Mesenchymal stem cell (in vitro differentiated cells and primary cell): ENCODE results near the gene PLAC9.

ENCODE experiments used
- DNase-seq: peaks from one replicate; pipeline ENCODE4 v3.0.0-alpha.2; 2013
- H2AFZ ChIP-seq: one replicate; pipeline ENCODE4 v1.6.1; 2013; ENCODE audit warnings: low read depth, mild to moderate bottlenecking, control low read depth, inconsistent platforms, low read length, moderate library complexity
- H2AK5ac ChIP-seq: 2 replicates; pipeline ENCODE4 v1.6.1; 2013; ENCODE audit warnings: low read length, moderate library complexity, mild to moderate bottlenecking, inconsistent platforms; ENCODE audit not compliant: severe bottlenecking
- H2BK120ac ChIP-seq: one replicate; pipeline ENCODE4 v1.6.1; 2013; ENCODE audit warnings: low read depth, mild to moderate bottlenecking, inconsistent platforms, low read length, moderate library complexity
- H2BK12ac ChIP-seq, 2 experiments: one replicate each; pipeline ENCODE4 v1.6.1; 2013; ENCODE audit warnings: inconsistent platforms in 2 of 2, low read length in 2 of 2, mild to moderate bottlenecking in 2 of 2, moderate library complexity in 2 of 2, control low read depth in 1 of 2
- H2BK15ac ChIP-seq: one replicate; pipeline ENCODE4 v1.6.1; 2013; ENCODE audit warnings: mild to moderate bottlenecking, low read depth, inconsistent platforms; ENCODE audit not compliant: poor library complexity, severe bottlenecking
- H2BK5ac ChIP-seq: 2 replicates; pipeline ENCODE4 v1.6.1; 2013; ENCODE audit warnings: low read depth, mild to moderate bottlenecking, low read length, control low read depth, inconsistent platforms; ENCODE audit not compliant: poor library complexity, severe bottlenecking
- H3K14ac ChIP-seq, 2 experiments: one replicate each; pipeline ENCODE4 v1.6.1; 2013; ENCODE audit warnings: inconsistent platforms in 2 of 2, low read length in 2 of 2, control low read depth in 1 of 2, mild to moderate bottlenecking in 1 of 2, moderate library complexity in 1 of 2
- H3K18ac ChIP-seq, 2 experiments: one replicate each; pipeline ENCODE4 v1.6.1; 2013; ENCODE audit warnings: inconsistent platforms in 2 of 2, low read length in 2 of 2, control low read depth in 1 of 2, low read depth in 1 of 2, mild to moderate bottlenecking in 1 of 2
- H3K23ac ChIP-seq, 2 experiments: one replicate each; pipeline ENCODE4 v1.6.1; 2013; ENCODE audit warnings: inconsistent platforms in 2 of 2, low read length in 2 of 2, mild to moderate bottlenecking in 2 of 2, moderate library complexity in 2 of 2, control low read depth in 1 of 2
- H3K27ac ChIP-seq: 2 replicates; pipeline ENCODE4 v1.5.1; 2013; ENCODE audit warnings: mild to moderate bottlenecking, moderate library complexity, low read length, control low read depth, inconsistent platforms; ENCODE audit not compliant: poor library complexity, severe bottlenecking
- H3K27me3 ChIP-seq, 2 experiments: 2 replicates each; pipeline versions ENCODE4 v1.6.1 to v1.7.0; 2013; ENCODE audit warnings: low read length in 2 of 2, mild to moderate bottlenecking in 2 of 2, moderate library complexity in 2 of 2, control low read depth in 1 of 2, inconsistent platforms in 1 of 2; ENCODE audit not compliant: control insufficient read depth in 1 of 2, insufficient read depth in 1 of 2
- H3K36me3 ChIP-seq, 2 experiments: 2 replicates each; pipeline versions ENCODE4 v1.6.1 to v1.7.0; 2013; ENCODE audit warnings: low read length in 2 of 2, control low read depth in 1 of 2, inconsistent platforms in 1 of 2, low read depth in 1 of 2, mild to moderate bottlenecking in 1 of 2; ENCODE audit not compliant: insufficient read depth in 2 of 2, control insufficient read depth in 1 of 2
- H3K4ac ChIP-seq, 2 experiments: one replicate each; pipeline ENCODE4 v1.6.1; 2013; ENCODE audit warnings: inconsistent platforms in 2 of 2, low read length in 2 of 2, mild to moderate bottlenecking in 2 of 2, moderate library complexity in 2 of 2, control low read depth in 1 of 2, low read depth in 1 of 2
- H3K4me1 ChIP-seq: 2 replicates; pipeline ENCODE4 v1.6.1; 2013; ENCODE audit warnings: low read depth, low read length, control low read depth; ENCODE audit not compliant: control insufficient read depth, insufficient read depth
- H3K4me2 ChIP-seq: 2 replicates; pipeline ENCODE4 v1.6.1; 2013; ENCODE audit warnings: low read length, mild to moderate bottlenecking, inconsistent platforms; ENCODE audit not compliant: poor library complexity, severe bottlenecking
- H3K4me3 ChIP-seq, 2 experiments: 2 replicates each; pipeline versions ENCODE4 v1.5.1 to v1.7.0; 2013; ENCODE audit warnings: low read length in 2 of 2, mild to moderate bottlenecking in 2 of 2, control low read depth in 1 of 2, low read depth in 1 of 2; ENCODE audit not compliant: insufficient read depth in 1 of 2
- H3K79me1 ChIP-seq: replicated peaks from 2 replicates; pipeline ENCODE4 v1.6.1; 2013; ENCODE audit warnings: mild to moderate bottlenecking, control low read depth, low read length, inconsistent platforms; ENCODE audit not compliant: poor library complexity, severe bottlenecking
- H3K9ac ChIP-seq: 2 replicates; pipeline ENCODE4 v1.7.0; 2013; ENCODE audit warnings: mild to moderate bottlenecking, low read length, moderate library complexity
- H3K9me3 ChIP-seq: 2 replicates; pipeline ENCODE4 v1.7.0; 2013; ENCODE audit warnings: mild to moderate bottlenecking, low read length; ENCODE audit not compliant: control insufficient read depth
- H4K8ac ChIP-seq: one replicate; pipeline ENCODE4 v1.6.1; 2013; ENCODE audit warnings: inconsistent platforms, mild to moderate bottlenecking, low read length, moderate library complexity
- H4K91ac ChIP-seq: one replicate; pipeline ENCODE4 v1.6.1; 2013; ENCODE audit warnings: mild to moderate bottlenecking, low read length, inconsistent platforms
- WGBS: methylation state at CpG from one replicate; pipeline ENCODE4 v1.1.7; 2013; ENCODE audit warnings: mixed read lengths; 5-methylcytosine and 5-hydroxymethylcytosine counted together

PLAC9 gene

GRCh38 chr10:80154626-80154977, 22.1 kb downstream of the PLAC9 start:
- H3K14ac ChIP-seq: peak overlapping the region in 1 of 2 experiments; percentile 44
- H2AK5ac ChIP-seq: peak overlapping the region; percentile 13
- no peaks in the 10 kb centered on the region for H3K27me3 ChIP-seq
- WGBS: 95% methylated on average over 5 of the region's 5 CpGs
- H3K36me3 ChIP-seq: peaks cover 64 to 90% of the 10 kb centered on the region in 2 experiments
- H4K91ac ChIP-seq: no peak overlapping the region
- no peaks in the 10 kb centered on the region for H3K9me3 ChIP-seq
- H2BK120ac ChIP-seq: no peak overlapping the region
- H3K27ac ChIP-seq: peak overlapping the region; percentile 65
- peak overlapping the region in 1 of 2 experiments; percentile 75 for H2BK12ac ChIP-seq
- no peak overlapping the region for H3K23ac ChIP-seq
- H2BK5ac ChIP-seq: no peak overlapping the region
- peaks cover 31% of the 10 kb centered on the region for H3K4me1 ChIP-seq
- H3K9ac ChIP-seq: peak overlapping the region; percentile 72
- H3K79me1 ChIP-seq: peaks cover 18% of the 10 kb centered on the region
- no peak overlapping the region for H3K4me2 ChIP-seq
- no peak overlapping the region for H4K8ac ChIP-seq
- H2AFZ ChIP-seq: no peak overlapping the region
- H2BK15ac ChIP-seq: no peak overlapping the region
- peak overlapping the region in 1 of 2 experiments; percentile 54 for H3K18ac ChIP-seq
- no peak overlapping the region for H3K4ac ChIP-seq
- no peak for DNase-seq
- no peak overlapping the region for H3K4me3 ChIP-seq

- Histone ChIP-seq H3K4ac (peak overlapping the region; percentile 6 to 28), H3K23ac (no peak overlapping the region), H3K18ac (peak overlapping the region; percentile 37 to 61), H3K14ac (peak overlapping the region in 1 of 2 experiments; percentile 44), H4K8ac (peak overlapping the region; percentile 67), H2AK5ac (peak overlapping the region; percentile 43), H2BK5ac (no peak overlapping the region), H3K4me3 (peak overlapping the region in 1 of 2 experiments; percentile 9), H2AFZ (no peak overlapping the region), H4K91ac (peak overlapping the region; percentile 78), H3K9me3 (no peaks in the 10 kb centered on the region), H2BK120ac (peak overlapping the region; percentile 54), H2BK12ac (peak overlapping the region in 1 of 2 experiments; percentile 75), H2BK15ac (peak overlapping the region; percentile 46), H3K79me1 (peaks cover 18% of the 10 kb centered on the region), H3K4me1 (peaks cover 34% of the 10 kb centered on the region), H3K4me2 (no peak overlapping the region), H3K27ac (peak overlapping the region; percentile 65), H3K27me3 (no peaks in the 10 kb centered on the region), H3K9ac (peak overlapping the region; percentile 72), H3K36me3 (peaks cover 65 to 90% of the 10 kb centered on the region in 2 experiments)
- WGBS: 59% methylated on average over 8 of the region's 10 CpGs
- peak; percentile 76 for DNase-seq
Measured at GRCh38 chr10:80154978-80155695, 22.6 kb downstream of the PLAC9 start.

- H3K27me3 ChIP-seq: no peaks in the 10 kb centered on the region
- peak overlapping the region; percentile 43 for H2AK5ac ChIP-seq
- peak overlapping the region in 1 of 2 experiments; percentile 9 for H3K4me3 ChIP-seq
- H2BK15ac ChIP-seq: peak overlapping the region; percentile 46
- peak overlapping the region in 1 of 2 experiments; percentile 45 for H2BK12ac ChIP-seq
- peak overlapping the region; percentile 78 for H4K91ac ChIP-seq
- H3K9ac ChIP-seq: peak overlapping the region; percentile 72
- peak overlapping the region; percentile 65 for H3K27ac ChIP-seq
- no peak overlapping the region for H2BK5ac ChIP-seq
- DNase-seq: no peak
- peaks cover 71 to 90% of the 10 kb centered on the region in 2 experiments for H3K36me3 ChIP-seq
- 92% methylated on average over 8 of the region's 8 CpGs for WGBS
- peaks cover 38% of the 10 kb centered on the region for H3K4me1 ChIP-seq
- H3K79me1 ChIP-seq: peaks cover 22% of the 10 kb centered on the region
- H3K23ac ChIP-seq: no peak overlapping the region
- no peak overlapping the region for H3K4me2 ChIP-seq
- H3K4ac ChIP-seq: peak overlapping the region; percentile 6 to 28
- no peak overlapping the region for H2AFZ ChIP-seq
- H4K8ac ChIP-seq: peak overlapping the region; percentile 67
- H2BK120ac ChIP-seq: peak overlapping the region; percentile 54
- peak overlapping the region; percentile 37 to 61 for H3K18ac ChIP-seq
- H3K14ac ChIP-seq: no peak overlapping the region
- no peaks in the 10 kb centered on the region for H3K9me3 ChIP-seq
Measured at GRCh38 chr10:80155696-80156215, 23.2 kb downstream of the PLAC9 start.

GRCh38 chr10:80156216-80156615, 23.7 kb downstream of the PLAC9 start:
- Histone ChIP-seq H3K79me1 (peaks cover 27% of the 10 kb centered on the region), H4K8ac (no peak overlapping the region), H4K91ac (no peak overlapping the region), H3K9ac (peak overlapping the region; percentile 72), H2BK12ac (no peak overlapping the region), H2BK5ac (no peak overlapping the region), H3K36me3 (peaks cover 76 to 90% of the 10 kb centered on the region in 2 experiments), H3K14ac (no peak overlapping the region), H3K9me3 (no peaks in the 10 kb centered on the region), H3K4me3 (no peak overlapping the region), H3K4me2 (no peak overlapping the region), H2BK120ac (no peak overlapping the region), H3K27me3 (no peaks in the 10 kb centered on the region), H3K23ac (no peak overlapping the region), H3K4ac (no peak overlapping the region), H3K18ac (no peak overlapping the region), H2AFZ (no peak overlapping the region), H3K4me1 (peaks cover 39% of the 10 kb centered on the region), H3K27ac (no peak overlapping the region), H2AK5ac (no peak overlapping the region), H2BK15ac (no peak overlapping the region)
- 88% methylated on average over 5 of the region's 5 CpGs for WGBS
- DNase-seq: no peak
